ENCODE data around the gene NUB1.

NUB1 gene

GRCh38 chr7:151398446-151399304 lies 57.1 kb downstream of the NUB1 start:
- Histone ChIP-seq H3K4me3 (ENCODE audit: low read depth in 1 of 5, low read length in 5 of 5) (no peak overlapping the region), H3K9me3 (ENCODE audit: control insufficient read depth in 5 of 5, low read length in 5 of 5) (peaks cover 0 to 3% (median 0%) of the 10 kb centered on the region in 5 donors), H3K36me3 (ENCODE audit: control insufficient read depth in 5 of 5, insufficient read depth in 5 of 5, low read length in 5 of 5) (peaks cover 0 to 3% (median 0%) of the 10 kb centered on the region in 5 donors), H3K27me3 (ENCODE audit: control insufficient read depth in 5 of 5, insufficient read depth in 4 of 5, low read length in 5 of 5) (peaks cover 0 to under 1% (median 0%) of the 10 kb centered on the region in 5 donors), H3K4me1 (ENCODE audit: control insufficient read depth in 5 of 5, insufficient read depth in 5 of 5, low read length in 5 of 5) (peaks cover 0 to 9% (median 6%) of the 10 kb centered on the region in 5 donors), H3K27ac (ENCODE audit: low read depth, low read length) (no peak overlapping the region), H3K9ac (ENCODE audit: low read length in 5 of 5) (no peak overlapping the region)

GRCh38 chr7:151399305-151399601 lies 57.6 kb downstream of the NUB1 start:
- Histone ChIP-seq H3K9me3 (ENCODE audit: control insufficient read depth in 5 of 5, low read length in 5 of 5) (peaks cover 0 to 3% (median 0%) of the 10 kb centered on the region in 5 donors), H3K36me3 (ENCODE audit: control insufficient read depth in 5 of 5, insufficient read depth in 5 of 5, low read length in 5 of 5) (peaks cover 0 to 3% (median 0%) of the 10 kb centered on the region in 5 donors), H3K27ac (ENCODE audit: low read depth, low read length) (no peak overlapping the region), H3K4me1 (ENCODE audit: control insufficient read depth in 5 of 5, insufficient read depth in 5 of 5, low read length in 5 of 5) (peaks cover 0 to 15% (median 11%) of the 10 kb centered on the region in 5 donors), H3K9ac (ENCODE audit: low read length in 5 of 5) (no peak overlapping the region), H3K4me3 (ENCODE audit: low read depth in 1 of 5, low read length in 5 of 5) (no peak overlapping the region), H3K27me3 (ENCODE audit: control insufficient read depth in 5 of 5, insufficient read depth in 4 of 5, low read length in 5 of 5) (no peaks in the 10 kb centered on the region)

DNA sequence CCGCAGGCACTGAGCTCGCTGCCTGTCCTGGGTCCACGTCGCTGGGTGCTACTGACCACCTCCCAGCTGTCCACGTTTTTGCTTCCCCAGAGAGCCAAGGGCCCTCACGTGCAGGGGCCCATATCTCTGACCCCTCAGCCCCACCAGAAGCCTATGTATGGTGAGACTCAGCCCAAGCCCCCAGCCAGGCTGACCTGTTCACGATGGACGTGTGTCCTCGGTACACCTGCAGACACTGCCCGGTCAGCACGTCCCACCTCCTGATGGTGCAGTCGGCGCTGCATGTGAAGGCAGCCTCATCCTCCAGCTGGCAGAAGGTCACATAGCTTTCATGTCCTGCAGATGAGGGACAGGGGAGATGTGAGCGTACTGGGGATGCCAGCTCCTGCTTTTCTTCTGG lies 58.3 kb downstream of the NUB1 start:
- Histone ChIP-seq H3K4me1 (ENCODE audit: control insufficient read depth in 5 of 5, insufficient read depth in 5 of 5, low read length in 5 of 5) (peaks cover 3 to 20% (median 18%) of the 10 kb centered on the region in 5 donors), H3K9me3 (ENCODE audit: control insufficient read depth in 5 of 5, low read length in 5 of 5) (peaks cover 0 to 3% (median 0%) of the 10 kb centered on the region in 5 donors), H3K27me3 (ENCODE audit: control insufficient read depth in 5 of 5, insufficient read depth in 4 of 5, low read length in 5 of 5) (no peaks in the 10 kb centered on the region), H3K4me3 (ENCODE audit: low read depth in 1 of 5, low read length in 5 of 5) (no peak overlapping the region), H3K36me3 (ENCODE audit: control insufficient read depth in 5 of 5, insufficient read depth in 5 of 5, low read length in 5 of 5) (peaks cover 0 to 3% (median 0%) of the 10 kb centered on the region in 5 donors), H3K27ac (ENCODE audit: low read depth, low read length) (no peak overlapping the region), H3K9ac (ENCODE audit: low read length in 5 of 5) (no peak overlapping the region)

DNA sequence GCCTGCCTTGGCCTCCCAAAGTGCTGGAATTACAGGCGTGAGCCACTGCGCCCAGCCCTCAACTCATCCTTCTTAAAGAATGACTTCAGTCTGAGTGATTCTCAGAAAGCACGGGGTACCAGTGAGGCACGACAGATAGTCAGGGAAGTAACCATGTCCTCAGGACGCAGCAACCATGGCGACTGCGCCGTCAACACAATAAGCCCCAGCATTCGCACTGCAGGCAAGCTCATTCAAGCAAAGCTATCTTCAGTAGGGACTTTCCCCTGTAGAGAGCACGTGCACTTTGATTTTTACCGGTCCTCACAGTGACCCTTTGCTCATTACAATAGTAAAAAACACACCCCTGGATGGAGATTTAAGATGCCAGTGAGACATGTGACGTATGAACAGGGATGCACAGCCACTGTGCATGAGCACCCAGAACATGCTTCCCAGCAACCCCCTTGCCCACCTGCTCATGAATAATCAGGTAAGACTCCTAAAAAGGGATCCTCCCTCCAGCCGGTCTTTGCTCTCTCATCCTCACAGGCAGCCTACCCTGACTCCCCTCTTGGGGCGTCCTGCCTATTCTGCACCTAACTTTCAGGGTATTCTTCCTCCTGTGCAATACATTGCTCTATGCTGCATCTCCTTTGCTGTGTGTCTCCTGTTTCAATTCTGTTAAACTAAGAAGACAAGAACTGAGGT lies 59.2 kb downstream of the NUB1 start:
- Histone ChIP-seq H3K4me3 (ENCODE audit: low read depth in 1 of 5, low read length in 5 of 5) (no peak overlapping the region), H3K27ac (ENCODE audit: low read depth, low read length) (no peak overlapping the region), H3K9me3 (ENCODE audit: control insufficient read depth in 5 of 5, low read length in 5 of 5) (peaks cover 0 to 3% (median 0%) of the 10 kb centered on the region in 5 donors), H3K4me1 (ENCODE audit: control insufficient read depth in 5 of 5, insufficient read depth in 5 of 5, low read length in 5 of 5) (peaks cover 3 to 24% (median 21%) of the 10 kb centered on the region in 5 donors), H3K36me3 (ENCODE audit: control insufficient read depth in 5 of 5, insufficient read depth in 5 of 5, low read length in 5 of 5) (peaks cover 0 to 3% (median 0%) of the 10 kb centered on the region in 5 donors), H3K9ac (ENCODE audit: low read length in 5 of 5) (no peak overlapping the region), H3K27me3 (ENCODE audit: control insufficient read depth in 5 of 5, insufficient read depth in 4 of 5, low read length in 5 of 5) (no peaks in the 10 kb centered on the region)

DNA sequence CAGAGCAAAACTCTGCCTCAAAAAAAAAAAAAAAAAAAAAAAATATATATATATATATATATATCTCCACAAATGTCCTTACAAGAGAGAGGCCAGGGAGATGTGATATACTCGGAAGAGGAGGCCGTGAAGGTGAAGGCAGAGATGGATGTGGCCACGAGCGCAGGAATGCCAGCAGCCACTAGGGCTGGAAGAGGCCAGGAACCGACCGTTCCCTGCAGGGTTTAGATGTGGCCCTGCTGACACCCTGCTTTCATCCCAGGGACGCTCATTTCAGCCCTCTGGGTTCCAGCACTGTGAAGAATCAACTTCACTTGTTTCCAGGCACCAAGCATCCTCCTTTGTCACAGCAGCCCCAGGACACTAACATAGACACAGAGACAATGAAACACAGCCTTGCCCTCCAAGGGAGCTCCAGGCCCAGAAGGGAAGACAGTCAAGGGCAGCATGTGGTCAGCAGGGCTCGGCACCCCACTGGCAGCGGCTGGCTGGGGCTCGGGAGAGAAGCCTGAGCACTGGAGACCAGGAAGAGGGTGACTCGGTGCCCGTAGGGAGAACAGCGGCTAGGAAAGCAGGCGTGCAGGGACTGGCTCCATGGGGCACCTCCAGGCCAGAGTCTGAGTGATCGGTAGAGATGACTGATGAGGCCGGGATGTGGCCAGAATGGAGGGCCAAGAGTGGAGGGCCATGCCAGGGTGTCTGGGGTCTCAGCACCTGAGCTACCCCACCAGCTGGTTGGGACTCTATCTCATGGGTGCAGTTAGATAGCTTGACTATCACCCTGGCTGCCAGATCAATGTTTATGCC lies 60.6 kb downstream of the NUB1 start:
- H3K4me1 ChIP-seq (ENCODE audit: control insufficient read depth in 5 of 5, insufficient read depth in 5 of 5, low read length in 5 of 5), result peaks cover 3 to 29% (median 24%) of the 10 kb centered on the region in 5 donors
- no peak overlapping the region for H3K4me3 ChIP-seq (ENCODE audit: low read depth in 1 of 5, low read length in 5 of 5)
- H3K36me3 ChIP-seq (ENCODE audit: control insufficient read depth in 5 of 5, insufficient read depth in 5 of 5, low read length in 5 of 5), result peaks cover 0 to 3% (median 0%) of the 10 kb centered on the region in 5 donors
- H3K9me3 ChIP-seq (ENCODE audit: control insufficient read depth in 5 of 5, low read length in 5 of 5), result peaks cover 0 to 3% (median 0%) of the 10 kb centered on the region in 5 donors
- no peak overlapping the region for H3K27ac ChIP-seq (ENCODE audit: low read depth, low read length)
- H3K27me3 ChIP-seq (ENCODE audit: control insufficient read depth in 5 of 5, insufficient read depth in 4 of 5, low read length in 5 of 5), result no peaks in the 10 kb centered on the region
- H3K9ac ChIP-seq (ENCODE audit: low read length in 5 of 5), result no peak overlapping the region

DNA sequence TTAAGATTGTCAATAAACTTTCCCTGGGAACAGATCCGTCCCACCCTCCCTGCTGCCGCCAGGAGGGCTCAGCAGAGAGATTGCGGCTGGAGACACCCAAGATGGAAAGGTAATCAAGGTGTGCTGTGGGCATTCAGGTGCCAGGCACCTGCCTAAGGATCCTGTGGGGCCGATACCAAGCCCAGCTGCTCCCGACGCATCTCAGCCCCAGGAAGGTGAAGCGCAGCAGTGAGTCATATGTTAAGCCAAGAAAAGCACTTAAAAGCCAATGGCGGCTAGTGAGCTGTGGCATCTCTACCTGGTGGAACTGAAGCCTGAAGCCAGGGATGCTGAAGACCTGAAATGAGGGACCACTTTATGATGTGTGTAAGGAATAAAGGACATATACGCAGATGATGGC lies 62.2 kb downstream of the NUB1 start:
- no peaks in the 10 kb centered on the region for H3K9me3 ChIP-seq (ENCODE audit: control insufficient read depth in 5 of 5, low read length in 5 of 5)
- no peak overlapping the region for H3K4me3 ChIP-seq (ENCODE audit: low read depth in 1 of 5, low read length in 5 of 5)
- no peaks in the 10 kb centered on the region for H3K36me3 ChIP-seq (ENCODE audit: control insufficient read depth in 5 of 5, insufficient read depth in 5 of 5, low read length in 5 of 5)
- H3K27me3 ChIP-seq (ENCODE audit: control insufficient read depth in 5 of 5, insufficient read depth in 4 of 5, low read length in 5 of 5), result peaks cover 0 to 9% (median 4%) of the 10 kb centered on the region in 5 donors
- no peak overlapping the region for H3K9ac ChIP-seq (ENCODE audit: low read length in 5 of 5)
- H3K27ac ChIP-seq (ENCODE audit: low read depth, low read length), result peak overlapping the region; percentile 62
- peaks cover 3 to 35% (median 28%) of the 10 kb centered on the region in 5 donors for H3K4me1 ChIP-seq (ENCODE audit: control insufficient read depth in 5 of 5, insufficient read depth in 5 of 5, low read length in 5 of 5)

DNA sequence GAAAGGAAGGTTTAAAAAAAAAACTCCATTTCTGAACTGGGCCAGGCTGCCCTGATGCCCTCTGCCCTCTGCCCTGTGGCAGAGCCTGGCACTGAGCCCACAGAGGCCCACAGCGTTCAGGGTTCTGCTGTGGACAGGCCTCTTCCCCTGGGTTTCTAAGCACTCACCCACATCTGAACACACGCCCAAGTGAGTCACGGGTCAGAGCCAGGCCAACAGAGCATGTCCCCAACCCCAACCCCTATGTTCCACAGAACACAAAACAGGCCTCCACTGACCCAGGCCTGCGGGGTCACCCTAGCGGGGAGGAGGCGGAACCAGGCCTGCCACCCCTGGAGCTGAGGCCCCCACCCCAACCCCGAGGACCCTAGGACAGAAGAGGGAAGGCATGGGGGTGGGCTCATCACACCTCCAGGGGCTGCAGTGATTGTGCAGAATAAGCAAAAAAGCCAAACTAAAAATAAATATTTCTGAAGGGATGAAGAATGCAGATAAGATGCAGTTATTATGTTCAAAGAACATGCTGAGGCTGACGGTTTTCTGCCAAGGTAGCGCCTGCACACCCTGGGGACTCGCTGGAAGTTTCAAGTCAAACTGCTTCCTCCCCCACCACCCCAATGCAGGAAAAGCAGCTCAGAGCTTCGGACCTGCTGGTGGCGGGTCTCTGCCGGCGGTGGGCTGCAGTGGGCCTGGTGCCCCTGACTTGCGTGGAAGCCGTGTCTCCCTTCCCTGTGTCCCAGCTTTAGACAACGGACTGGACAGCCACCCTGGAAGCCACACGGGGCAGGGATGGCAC lies 62.8 kb downstream of the NUB1 start:
- Histone ChIP-seq H3K4me3 (ENCODE audit: low read depth in 1 of 5, low read length in 5 of 5) (no peak overlapping the region), H3K4me1 (ENCODE audit: control insufficient read depth in 5 of 5, insufficient read depth in 5 of 5, low read length in 5 of 5) (peaks cover 3 to 40% (median 32%) of the 10 kb centered on the region in 5 donors), H3K27me3 (ENCODE audit: control insufficient read depth in 5 of 5, insufficient read depth in 4 of 5, low read length in 5 of 5) (peaks cover 0 to 14% (median 6%) of the 10 kb centered on the region in 5 donors), H3K36me3 (ENCODE audit: control insufficient read depth in 5 of 5, insufficient read depth in 5 of 5, low read length in 5 of 5) (no peaks in the 10 kb centered on the region), H3K9ac (ENCODE audit: low read length in 5 of 5) (peak overlapping the region in 1 of 5 donors; percentile 22), H3K9me3 (ENCODE audit: control insufficient read depth in 5 of 5, low read length in 5 of 5) (no peaks in the 10 kb centered on the region), H3K27ac (ENCODE audit: low read depth, low read length) (peak overlapping the region; percentile 62)

- Histone ChIP-seq H3K9ac (ENCODE audit: low read length in 5 of 5) (peak overlapping the region in 1 of 5 donors; percentile 22), H3K36me3 (ENCODE audit: control insufficient read depth in 5 of 5, insufficient read depth in 5 of 5, low read length in 5 of 5) (no peaks in the 10 kb centered on the region), H3K27me3 (ENCODE audit: control insufficient read depth in 5 of 5, insufficient read depth in 4 of 5, low read length in 5 of 5) (peaks cover 0 to 18% (median 12%) of the 10 kb centered on the region in 5 donors), H3K9me3 (ENCODE audit: control insufficient read depth in 5 of 5, low read length in 5 of 5) (no peaks in the 10 kb centered on the region), H3K27ac (ENCODE audit: low read depth, low read length) (no peak overlapping the region), H3K4me1 (ENCODE audit: control insufficient read depth in 5 of 5, insufficient read depth in 5 of 5, low read length in 5 of 5) (peaks cover 3 to 45% (median 34%) of the 10 kb centered on the region in 5 donors), H3K4me3 (ENCODE audit: low read depth in 1 of 5, low read length in 5 of 5) (no peak overlapping the region)
Observed at GRCh38 chr7:151405056-151405455, 63.4 kb downstream of the NUB1 start.

GRCh38 chr7:151405588-151405987 lies 64.0 kb downstream of the NUB1 start:
- no peak overlapping the region for H3K9ac ChIP-seq (ENCODE audit: low read length in 5 of 5)
- peaks cover 3 to 50% (median 39%) of the 10 kb centered on the region in 5 donors for H3K4me1 ChIP-seq (ENCODE audit: control insufficient read depth in 5 of 5, insufficient read depth in 5 of 5, low read length in 5 of 5)
- H3K36me3 ChIP-seq (ENCODE audit: control insufficient read depth in 5 of 5, insufficient read depth in 5 of 5, low read length in 5 of 5), result no peaks in the 10 kb centered on the region
- H3K27me3 ChIP-seq (ENCODE audit: control insufficient read depth in 5 of 5, insufficient read depth in 4 of 5, low read length in 5 of 5), result peaks cover 0 to 21% (median 16%) of the 10 kb centered on the region in 5 donors
- H3K27ac ChIP-seq (ENCODE audit: low read depth, low read length), result no peak overlapping the region
- no peaks in the 10 kb centered on the region for H3K9me3 ChIP-seq (ENCODE audit: control insufficient read depth in 5 of 5, low read length in 5 of 5)
- no peak overlapping the region for H3K4me3 ChIP-seq (ENCODE audit: low read depth in 1 of 5, low read length in 5 of 5)
